ENCODE measurements around the gene CISH.

DNA sequence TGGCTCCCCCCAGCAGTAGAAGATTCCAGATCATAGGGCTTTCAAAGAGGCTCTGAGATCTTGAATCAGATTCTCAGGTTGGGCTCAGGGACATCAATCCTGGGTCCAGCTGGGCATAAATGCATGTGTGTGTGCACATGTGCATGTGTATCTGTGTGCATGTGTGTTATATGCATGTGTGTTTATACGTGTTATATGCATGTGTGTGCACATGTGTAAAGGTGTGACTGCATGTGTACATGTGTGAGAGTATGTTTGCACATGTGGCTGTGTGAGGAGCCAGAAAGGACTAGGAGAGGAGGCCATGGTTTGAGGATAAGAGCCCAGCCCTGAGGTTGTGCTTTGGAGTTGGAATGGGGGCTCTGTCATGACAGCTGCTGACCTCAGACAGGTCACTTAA, 3.6 kb upstream of the CISH start:
- no peak for TF ChIP-seq POLR2AphosphoS5 (IDR thresholded peaks at IDR 0.05; ENCODE audit: low read depth, low read length)
- TF ChIP-seq, protein P1, sequence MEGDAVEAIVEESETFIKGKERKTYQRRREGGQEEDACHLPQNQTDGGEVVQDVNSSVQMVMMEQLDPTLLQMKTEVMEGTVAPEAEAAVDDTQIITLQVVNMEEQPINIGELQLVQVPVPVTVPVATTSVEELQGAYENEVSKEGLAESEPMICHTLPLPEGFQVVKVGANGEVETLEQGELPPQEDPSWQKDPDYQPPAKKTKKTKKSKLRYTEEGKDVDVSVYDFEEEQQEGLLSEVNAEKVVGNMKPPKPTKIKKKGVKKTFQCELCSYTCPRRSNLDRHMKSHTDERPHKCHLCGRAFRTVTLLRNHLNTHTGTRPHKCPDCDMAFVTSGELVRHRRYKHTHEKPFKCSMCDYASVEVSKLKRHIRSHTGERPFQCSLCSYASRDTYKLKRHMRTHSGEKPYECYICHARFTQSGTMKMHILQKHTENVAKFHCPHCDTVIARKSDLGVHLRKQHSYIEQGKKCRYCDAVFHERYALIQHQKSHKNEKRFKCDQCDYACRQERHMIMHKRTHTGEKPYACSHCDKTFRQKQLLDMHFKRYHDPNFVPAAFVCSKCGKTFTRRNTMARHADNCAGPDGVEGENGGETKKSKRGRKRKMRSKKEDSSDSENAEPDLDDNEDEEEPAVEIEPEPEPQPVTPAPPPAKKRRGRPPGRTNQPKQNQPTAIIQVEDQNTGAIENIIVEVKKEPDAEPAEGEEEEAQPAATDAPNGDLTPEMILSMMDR (IDR thresholded peaks at IDR 0.05): no peak
- TF ChIP-seq, protein P2, sequence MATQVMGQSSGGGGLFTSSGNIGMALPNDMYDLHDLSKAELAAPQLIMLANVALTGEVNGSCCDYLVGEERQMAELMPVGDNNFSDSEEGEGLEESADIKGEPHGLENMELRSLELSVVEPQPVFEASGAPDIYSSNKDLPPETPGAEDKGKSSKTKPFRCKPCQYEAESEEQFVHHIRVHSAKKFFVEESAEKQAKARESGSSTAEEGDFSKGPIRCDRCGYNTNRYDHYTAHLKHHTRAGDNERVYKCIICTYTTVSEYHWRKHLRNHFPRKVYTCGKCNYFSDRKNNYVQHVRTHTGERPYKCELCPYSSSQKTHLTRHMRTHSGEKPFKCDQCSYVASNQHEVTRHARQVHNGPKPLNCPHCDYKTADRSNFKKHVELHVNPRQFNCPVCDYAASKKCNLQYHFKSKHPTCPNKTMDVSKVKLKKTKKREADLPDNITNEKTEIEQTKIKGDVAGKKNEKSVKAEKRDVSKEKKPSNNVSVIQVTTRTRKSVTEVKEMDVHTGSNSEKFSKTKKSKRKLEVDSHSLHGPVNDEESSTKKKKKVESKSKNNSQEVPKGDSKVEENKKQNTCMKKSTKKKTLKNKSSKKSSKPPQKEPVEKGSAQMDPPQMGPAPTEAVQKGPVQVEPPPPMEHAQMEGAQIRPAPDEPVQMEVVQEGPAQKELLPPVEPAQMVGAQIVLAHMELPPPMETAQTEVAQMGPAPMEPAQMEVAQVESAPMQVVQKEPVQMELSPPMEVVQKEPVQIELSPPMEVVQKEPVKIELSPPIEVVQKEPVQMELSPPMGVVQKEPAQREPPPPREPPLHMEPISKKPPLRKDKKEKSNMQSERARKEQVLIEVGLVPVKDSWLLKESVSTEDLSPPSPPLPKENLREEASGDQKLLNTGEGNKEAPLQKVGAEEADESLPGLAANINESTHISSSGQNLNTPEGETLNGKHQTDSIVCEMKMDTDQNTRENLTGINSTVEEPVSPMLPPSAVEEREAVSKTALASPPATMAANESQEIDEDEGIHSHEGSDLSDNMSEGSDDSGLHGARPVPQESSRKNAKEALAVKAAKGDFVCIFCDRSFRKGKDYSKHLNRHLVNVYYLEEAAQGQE (IDR thresholded peaks at IDR 0.05; ENCODE audit: insufficient read depth in 1 of 2, low read depth in 2 of 2, low read length in 1 of 2): no peak
- TF ChIP-seq SIN3A (IDR thresholded peaks at IDR 0.05; ENCODE audit: borderline replicate concordance, insufficient read depth, low read depth, low read length): no peak
